ENCODE results near the gene ADGRE2.

ADGRE2 gene

DNA sequence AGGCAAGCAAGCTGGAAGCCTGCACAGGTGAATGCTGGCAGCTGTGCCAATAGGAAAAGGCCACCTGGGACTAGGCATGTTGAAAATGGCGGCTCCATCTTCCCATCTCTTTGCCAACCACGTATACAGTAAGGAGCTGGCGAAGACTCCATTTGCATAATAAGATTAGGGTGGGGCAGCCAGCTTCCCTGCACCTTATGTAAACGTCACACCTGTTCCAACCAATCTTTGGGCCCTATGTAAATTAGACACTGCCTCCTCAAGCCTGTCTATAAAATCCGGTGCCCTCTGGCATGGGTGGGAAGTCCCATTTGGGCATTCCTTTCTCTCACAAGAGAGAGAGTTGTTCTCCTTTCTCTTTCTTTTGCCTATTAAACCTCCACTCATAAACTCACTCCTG, 16.8 kb downstream of the ADGRE2 start:
- no peak for DNase-seq
- TF ChIP-seq, protein P1, sequence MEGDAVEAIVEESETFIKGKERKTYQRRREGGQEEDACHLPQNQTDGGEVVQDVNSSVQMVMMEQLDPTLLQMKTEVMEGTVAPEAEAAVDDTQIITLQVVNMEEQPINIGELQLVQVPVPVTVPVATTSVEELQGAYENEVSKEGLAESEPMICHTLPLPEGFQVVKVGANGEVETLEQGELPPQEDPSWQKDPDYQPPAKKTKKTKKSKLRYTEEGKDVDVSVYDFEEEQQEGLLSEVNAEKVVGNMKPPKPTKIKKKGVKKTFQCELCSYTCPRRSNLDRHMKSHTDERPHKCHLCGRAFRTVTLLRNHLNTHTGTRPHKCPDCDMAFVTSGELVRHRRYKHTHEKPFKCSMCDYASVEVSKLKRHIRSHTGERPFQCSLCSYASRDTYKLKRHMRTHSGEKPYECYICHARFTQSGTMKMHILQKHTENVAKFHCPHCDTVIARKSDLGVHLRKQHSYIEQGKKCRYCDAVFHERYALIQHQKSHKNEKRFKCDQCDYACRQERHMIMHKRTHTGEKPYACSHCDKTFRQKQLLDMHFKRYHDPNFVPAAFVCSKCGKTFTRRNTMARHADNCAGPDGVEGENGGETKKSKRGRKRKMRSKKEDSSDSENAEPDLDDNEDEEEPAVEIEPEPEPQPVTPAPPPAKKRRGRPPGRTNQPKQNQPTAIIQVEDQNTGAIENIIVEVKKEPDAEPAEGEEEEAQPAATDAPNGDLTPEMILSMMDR (IDR thresholded peaks at IDR 0.05) = no peak
- Histone ChIP-seq H3K4me3 (no peak overlapping the region), H3K36me3 (peaks cover 0 to 4% (median 0%) of the 10 kb centered on the region in 3 donors), H3K9me3 (no peaks in the 10 kb centered on the region), H3K27me3 (peaks cover 0 to 4% of the 10 kb centered on the region in 2 donors), H3K27ac (no peak overlapping the region), H3K4me1 (no peaks in the 10 kb centered on the region)
- intact Hi-C loops (cut with DNase I; ENCODE audit: low total_unique reads) = no loop called here

DNA sequence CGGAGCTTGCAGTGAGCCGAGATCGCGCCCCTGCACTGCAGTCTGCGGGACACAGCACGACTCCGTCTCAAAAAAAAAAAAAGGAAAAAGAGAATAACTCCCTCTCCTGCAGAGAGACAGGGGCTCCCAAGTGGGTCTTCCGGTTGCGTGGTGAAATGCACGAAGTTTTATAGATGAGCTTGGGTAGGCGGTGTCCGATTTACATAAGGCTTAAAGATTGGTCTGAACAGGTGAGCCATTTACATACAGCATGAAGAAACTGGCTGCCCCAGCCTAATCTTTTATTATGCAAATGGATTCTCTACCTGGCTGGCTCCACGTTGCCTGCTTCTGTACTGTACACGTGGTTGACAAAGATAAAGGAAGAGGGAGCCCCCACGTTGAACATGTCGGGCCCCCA, 19.5 kb downstream of the ADGRE2 start:
- Histone ChIP-seq H3K36me3 (no peaks in the 10 kb centered on the region), H3K27ac (no peak overlapping the region), H3K4me3 (no peak overlapping the region), H3K27me3 (no peaks in the 10 kb centered on the region), H3K9me3 (no peaks in the 10 kb centered on the region), H3K4me1 (no peaks in the 10 kb centered on the region)
- intact Hi-C loops (cut with DNase I; ENCODE audit: low total_unique reads) = no loop called here
- TF ChIP-seq, protein P1 (IDR thresholded peaks at IDR 0.05) = no peak
- DNase-seq = no peak

DNA sequence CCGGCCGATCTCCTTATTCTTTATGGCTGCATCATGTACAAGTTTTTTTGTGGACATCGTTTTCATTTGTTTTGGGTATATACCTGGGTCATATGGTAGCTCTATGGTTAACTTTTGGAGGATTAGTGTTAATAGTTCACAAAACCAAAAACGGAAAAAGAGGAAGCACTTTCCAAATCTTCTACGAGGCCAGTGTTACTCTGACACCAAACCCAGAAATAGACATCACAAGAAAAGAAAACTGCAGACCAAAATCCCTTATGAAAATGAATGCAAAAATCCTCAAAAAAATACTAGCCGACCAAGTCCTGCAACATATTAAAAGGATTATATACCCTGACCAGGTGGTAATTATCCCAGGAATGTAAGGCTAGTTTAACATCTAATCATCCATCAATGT, 29.8 kb downstream of the ADGRE2 start:
- Histone ChIP-seq H3K27me3 (no peaks in the 10 kb centered on the region), H3K27ac (no peak overlapping the region), H3K9me3 (peaks cover 0 to under 1% (median 0%) of the 10 kb centered on the region in 3 donors), H3K4me3 (no peak overlapping the region), H3K4me1 (no peaks in the 10 kb centered on the region), H3K36me3 (peaks cover 0 to 13% (median 0%) of the 10 kb centered on the region in 3 donors)
- TF ChIP-seq, protein P1 (IDR thresholded peaks at IDR 0.05) = no peak
- no peak for DNase-seq
- intact Hi-C loops (cut with DNase I; ENCODE audit: low total_unique reads) = no loop called here

DNA sequence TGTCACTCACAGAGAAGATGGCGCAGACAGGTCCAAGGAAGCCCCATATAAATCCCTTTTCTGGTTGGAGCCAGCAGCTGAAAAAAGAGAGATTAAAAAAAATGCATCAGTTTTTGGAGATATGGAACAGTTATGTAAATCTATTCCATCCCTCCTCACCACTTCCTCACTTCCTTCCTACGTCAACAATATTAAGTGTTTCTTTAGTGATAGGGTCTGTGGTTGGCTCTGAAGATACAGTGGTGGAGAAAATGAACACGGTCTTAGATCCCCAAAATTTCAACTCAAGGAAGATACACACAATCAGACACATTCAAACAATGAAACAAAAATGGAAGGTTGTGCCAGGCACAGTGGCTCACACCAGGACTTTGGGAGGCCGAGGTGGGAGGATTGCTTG, 31.5 kb downstream of the ADGRE2 start:
- DNase-seq = no peak
- Histone ChIP-seq H3K27me3 (no peaks in the 10 kb centered on the region), H3K9me3 (peaks cover 0 to 6% (median 2%) of the 10 kb centered on the region in 3 donors), H3K4me3 (no peak overlapping the region), H3K36me3 (peaks cover 0 to 23% (median 0%) of the 10 kb centered on the region in 3 donors), H3K4me1 (no peaks in the 10 kb centered on the region), H3K27ac (no peak overlapping the region)
- TF ChIP-seq, protein P1 (IDR thresholded peaks at IDR 0.05) = no peak
- intact Hi-C loops (cut with DNase I; ENCODE audit: low total_unique reads) = no loop called here

DNA sequence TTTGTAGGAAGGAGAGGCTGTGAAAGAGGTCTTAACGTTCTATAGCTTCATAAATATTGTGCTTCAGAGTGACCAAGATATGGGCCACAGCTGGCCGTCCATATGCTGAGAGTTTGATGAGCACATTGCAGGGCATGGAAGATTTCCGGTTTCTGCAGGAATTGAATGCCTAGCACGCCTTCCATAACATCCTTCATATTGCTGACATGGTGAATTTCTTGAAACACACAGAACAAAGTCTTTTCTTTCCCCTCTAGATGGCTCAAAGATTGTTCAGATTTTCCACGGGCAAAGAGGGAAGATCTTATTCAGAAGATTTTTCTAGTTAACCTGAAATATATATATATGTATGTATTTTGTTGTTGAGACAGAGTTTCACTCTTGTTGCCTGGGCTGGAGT, 42.4 kb downstream of the ADGRE2 start:
- no peak overlapping the region for H3K4me3 ChIP-seq
- H3K36me3 ChIP-seq = no peaks in the 10 kb centered on the region
- peaks cover 0 to 21% (median 5%) of the 10 kb centered on the region in 3 donors for H3K9me3 ChIP-seq
- intact Hi-C loops (cut with DNase I; ENCODE audit: low total_unique reads) = no loop called here
- H3K4me1 ChIP-seq = no peaks in the 10 kb centered on the region
- DNase-seq = no peak
- TF ChIP-seq, protein P1 (IDR thresholded peaks at IDR 0.05) = no peak
- H3K27ac ChIP-seq = no peak overlapping the region
- H3K27me3 ChIP-seq = no peaks in the 10 kb centered on the region

DNA sequence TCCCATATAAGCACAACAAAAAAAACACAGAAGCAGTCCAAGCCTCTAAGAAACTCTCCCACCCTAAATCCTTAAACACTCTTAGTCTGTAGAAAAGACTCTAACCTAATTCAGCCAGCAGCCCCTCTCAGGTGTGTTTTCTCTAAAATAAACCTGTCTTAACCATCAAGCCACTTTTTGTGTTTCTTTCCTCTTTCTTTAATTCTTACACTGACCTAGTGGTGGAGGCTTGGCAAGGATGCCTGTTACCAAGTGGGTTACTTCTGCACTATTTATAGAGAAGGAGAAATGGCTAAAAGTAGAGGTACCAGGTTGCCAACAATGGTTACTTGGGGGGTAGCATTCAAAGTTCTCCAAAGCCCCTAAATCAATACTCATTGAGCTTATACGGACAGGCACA, 44.8 kb downstream of the ADGRE2 start:
- Histone ChIP-seq H3K4me3 (no peak overlapping the region), H3K36me3 (no peaks in the 10 kb centered on the region), H3K27me3 (no peaks in the 10 kb centered on the region), H3K4me1 (no peaks in the 10 kb centered on the region), H3K9me3 (peaks cover 0 to 42% (median 22%) of the 10 kb centered on the region in 3 donors), H3K27ac (no peak overlapping the region)
- TF ChIP-seq, protein P1 (IDR thresholded peaks at IDR 0.05) = no peak
- DNase-seq = no peak
- intact Hi-C loops (cut with DNase I; ENCODE audit: low total_unique reads) = no loop called here
